ENCODE data around the gene TEF.
"Not testable (repeated sequence)": the region's sequence is repeated elsewhere in the genome, so short reads cannot be mapped to it uniquely, and the experiment has no call there.

The TEF gene

DNA sequence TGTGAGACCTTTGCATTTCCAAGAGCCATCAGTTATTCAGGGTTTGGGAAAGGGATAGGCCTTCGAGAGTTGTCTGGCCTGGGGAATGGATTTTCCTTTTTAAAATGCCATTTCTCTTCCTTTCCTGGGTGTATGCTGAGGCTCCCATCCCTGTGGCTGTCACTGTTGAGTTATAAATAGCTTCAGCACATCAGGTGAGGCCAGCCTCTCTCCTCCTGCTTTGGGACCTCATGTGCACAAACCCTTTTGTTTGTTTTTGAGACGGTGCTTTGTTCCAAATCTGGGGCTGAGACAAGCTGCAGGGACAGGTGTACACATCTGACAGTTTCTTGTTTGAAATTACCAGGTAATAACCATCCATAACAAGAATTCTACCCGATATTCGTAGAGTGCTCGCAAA is 1.3 kb downstream of the TEF start:
- Histone ChIP-seq H3K4me1 (ENCODE audit: insufficient read depth, low read length) (peaks cover 13% of the 10 kb centered on the region), H3K4me3 (ENCODE audit: low read length) (peak overlapping the region; percentile 83; the same call in 1 of the 2 replicates), H3K27ac (ENCODE audit: low read depth, low read length) (no peak overlapping the region), H3K9ac (ENCODE audit: low read depth, low read length) (no peak overlapping the region), H3K27me3 (ENCODE audit: insufficient read depth, low read length) (no peaks in the 10 kb centered on the region), H3K36me3 (ENCODE audit: insufficient read depth, low read length) (peaks cover 10% of the 10 kb centered on the region), H3K9me3 (ENCODE audit: insufficient read depth, low read depth, low read length) (no peaks in the 10 kb centered on the region)
- WGBS, result 96% methylated on average over 5 of the region's 5 CpGs

DNA sequence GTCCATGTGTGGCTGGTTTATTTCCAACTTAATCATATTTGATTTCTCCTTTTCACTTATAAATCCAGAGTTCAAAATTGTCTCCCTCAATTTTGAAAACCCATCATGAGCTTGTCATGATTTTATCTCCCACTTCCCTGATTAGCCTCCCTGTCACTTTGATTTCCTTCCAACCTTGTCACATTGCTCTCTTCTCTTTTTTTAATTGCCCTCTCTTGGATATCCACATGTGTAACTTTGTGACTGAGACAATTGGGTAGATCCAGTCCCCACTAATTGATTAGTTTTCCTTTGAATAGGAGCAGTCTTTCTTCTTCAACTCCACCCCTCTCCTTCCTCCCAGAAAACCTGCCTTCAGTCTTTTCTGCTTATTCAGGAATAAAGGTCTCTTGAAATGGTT is 2.4 kb downstream of the TEF start:
- no peaks in the 10 kb centered on the region for H3K9me3 ChIP-seq (ENCODE audit: insufficient read depth, low read depth, low read length)
- H3K4me3 ChIP-seq (ENCODE audit: low read length), result no peak overlapping the region; the same call in 1 of the 2 replicates
- H3K4me1 ChIP-seq (ENCODE audit: insufficient read depth, low read length), result peaks cover 13% of the 10 kb centered on the region
- no peak overlapping the region for H3K27ac ChIP-seq (ENCODE audit: low read depth, low read length)
- H3K36me3 ChIP-seq (ENCODE audit: insufficient read depth, low read length), result peaks cover 19% of the 10 kb centered on the region
- H3K27me3 ChIP-seq (ENCODE audit: insufficient read depth, low read length), result no peaks in the 10 kb centered on the region
- no peak overlapping the region for H3K9ac ChIP-seq (ENCODE audit: low read depth, low read length)

- Histone ChIP-seq H3K4me3 (ENCODE audit: low read length) (no peak overlapping the region), H3K4me1 (ENCODE audit: insufficient read depth, low read length) (peaks cover 6% of the 10 kb centered on the region; the same call in 1 of the 2 replicates), H3K27ac (ENCODE audit: low read depth, low read length) (no peak overlapping the region), H3K9ac (ENCODE audit: low read depth, low read length) (no peak overlapping the region), H3K9me3 (ENCODE audit: insufficient read depth, low read depth, low read length) (no peaks in the 10 kb centered on the region), H3K27me3 (ENCODE audit: insufficient read depth, low read length) (no peaks in the 10 kb centered on the region), H3K36me3 (ENCODE audit: insufficient read depth, low read length) (peaks cover 33% of the 10 kb centered on the region)
- 94% methylated on average over 7 of the region's 7 CpGs for WGBS
Measured at GRCh38 chr22:41387341-41387740, 5.6 kb downstream of the TEF start.

GRCh38 chr22:41394012-41394356 is 12.2 kb downstream of the TEF start:
- no peaks in the 10 kb centered on the region for H3K27me3 ChIP-seq (ENCODE audit: insufficient read depth, low read length)
- H3K9ac ChIP-seq (ENCODE audit: low read depth, low read length), result no peak overlapping the region
- no peaks in the 10 kb centered on the region for H3K4me1 ChIP-seq (ENCODE audit: insufficient read depth, low read length)
- H3K36me3 ChIP-seq (ENCODE audit: insufficient read depth, low read length), result peaks cover 55% of the 10 kb centered on the region
- H3K27ac ChIP-seq (ENCODE audit: low read depth, low read length), result no peak overlapping the region
- H3K9me3 ChIP-seq (ENCODE audit: insufficient read depth, low read depth, low read length), result no peaks in the 10 kb centered on the region
- 89% methylated on average over 11 of the region's 11 CpGs for WGBS
- no peak overlapping the region for H3K4me3 ChIP-seq (ENCODE audit: low read length)

- Histone ChIP-seq H3K9me3 (ENCODE audit: insufficient read depth, low read depth, low read length) (no peaks in the 10 kb centered on the region), H3K36me3 (ENCODE audit: insufficient read depth, low read length) (peaks cover 45% of the 10 kb centered on the region), H3K9ac (ENCODE audit: low read depth, low read length) (no peak overlapping the region), H3K4me1 (ENCODE audit: insufficient read depth, low read length) (no peaks in the 10 kb centered on the region), H3K4me3 (ENCODE audit: low read length) (no peak overlapping the region), H3K27ac (ENCODE audit: low read depth, low read length) (no peak overlapping the region), H3K27me3 (ENCODE audit: insufficient read depth, low read length) (no peaks in the 10 kb centered on the region)
- 94% methylated on average over 37 of the region's 37 CpGs for WGBS
Measured at GRCh38 chr22:41395531-41396240, 13.9 kb downstream of the TEF start.

- Histone ChIP-seq H3K4me3 (ENCODE audit: low read length) (no peak overlapping the region), H3K4me1 (ENCODE audit: insufficient read depth, low read length) (no peaks in the 10 kb centered on the region), H3K9me3 (ENCODE audit: insufficient read depth, low read depth, low read length) (no peaks in the 10 kb centered on the region), H3K36me3 (ENCODE audit: insufficient read depth, low read length) (peaks cover 41% of the 10 kb centered on the region), H3K27ac (ENCODE audit: low read depth, low read length) (no peak overlapping the region), H3K27me3 (ENCODE audit: insufficient read depth, low read length) (no peaks in the 10 kb centered on the region), H3K9ac (ENCODE audit: low read depth, low read length) (no peak overlapping the region)
- WGBS, result 93% methylated on average over 19 of the region's 19 CpGs
Measured at GRCh38 chr22:41397143-41397811, 15.5 kb downstream of the TEF start.

- Histone ChIP-seq H3K9ac (ENCODE audit: low read depth, low read length) (no peak overlapping the region), H3K4me1 (ENCODE audit: insufficient read depth, low read length) (no peaks in the 10 kb centered on the region), H3K27ac (ENCODE audit: low read depth, low read length) (0 out of 2 replicates have a peak overlapping the region, but pooled peaks have one; percentile 8), H3K27me3 (ENCODE audit: insufficient read depth, low read length) (no peaks in the 10 kb centered on the region), H3K36me3 (ENCODE audit: insufficient read depth, low read length) (peaks cover 39% of the 10 kb centered on the region), H3K4me3 (ENCODE audit: low read length) (no peak overlapping the region), H3K9me3 (ENCODE audit: insufficient read depth, low read depth, low read length) (no peaks in the 10 kb centered on the region)
- WGBS, result 89% methylated on average over 7 of the region's 8 CpGs
Measured at GRCh38 chr22:41398921-41399320, 17.2 kb downstream of the TEF start.

DNA sequence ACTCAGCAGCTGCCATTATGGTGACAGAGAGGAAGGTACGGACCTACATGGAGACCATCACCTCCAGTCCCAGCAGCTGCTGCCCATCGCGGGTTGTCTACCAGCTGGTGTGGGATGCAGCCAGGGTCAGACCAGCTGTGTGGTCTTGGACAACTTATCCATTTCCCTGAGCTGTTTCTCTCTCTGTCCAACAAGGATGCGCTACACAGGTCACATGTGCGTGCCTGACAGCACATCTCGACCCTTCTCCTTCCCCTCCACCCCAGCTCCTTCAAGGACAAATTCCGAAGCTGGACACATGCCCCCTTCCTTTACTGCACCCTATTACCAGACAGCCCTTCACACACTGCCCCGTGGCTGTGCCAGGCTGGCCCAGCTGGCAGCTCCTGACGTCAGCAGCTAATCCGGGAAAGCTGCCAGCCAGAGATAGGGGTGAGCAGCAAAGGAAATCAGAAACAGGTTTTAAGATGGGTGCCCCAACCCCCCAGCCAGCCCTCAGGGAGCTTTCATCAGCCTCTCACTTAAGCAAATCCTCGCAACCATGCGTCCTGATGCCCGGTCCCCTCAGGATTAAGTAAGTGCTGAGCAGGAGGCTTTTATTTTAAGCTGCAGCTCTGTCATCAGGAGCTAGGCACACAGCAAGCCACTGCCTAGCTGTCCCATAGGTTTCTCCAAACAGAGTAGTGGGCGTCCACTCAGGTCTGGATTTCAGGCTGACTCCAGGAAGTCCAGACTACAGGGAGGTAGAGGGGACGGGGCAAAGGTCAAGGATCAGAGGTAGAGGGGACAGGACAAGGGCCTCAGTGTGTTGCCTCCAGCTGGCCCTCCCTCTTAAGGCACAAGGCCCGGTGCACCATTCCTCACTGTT is 20.3 kb downstream of the TEF start:
- Histone ChIP-seq H3K36me3 (ENCODE audit: insufficient read depth, low read length) (peaks cover 10% of the 10 kb centered on the region), H3K4me3 (ENCODE audit: low read length) (no peak overlapping the region), H3K4me1 (ENCODE audit: insufficient read depth, low read length) (no peaks in the 10 kb centered on the region), H3K9me3 (ENCODE audit: insufficient read depth, low read depth, low read length) (no peaks in the 10 kb centered on the region), H3K9ac (ENCODE audit: low read depth, low read length) (no peak overlapping the region), H3K27me3 (ENCODE audit: insufficient read depth, low read length) (no peaks in the 10 kb centered on the region), H3K27ac (ENCODE audit: low read depth, low read length) (no peak overlapping the region)
- WGBS, result 89% methylated on average over 16 of the region's 16 CpGs

GRCh38 chr22:41402851-41403250 is 21.1 kb downstream of the TEF start:
- H3K36me3 ChIP-seq (ENCODE audit: insufficient read depth, low read length); H3K4me3 ChIP-seq (ENCODE audit: low read length); H3K9ac ChIP-seq (ENCODE audit: low read depth, low read length); H3K4me1 ChIP-seq (ENCODE audit: insufficient read depth, low read length); H3K27me3 ChIP-seq (ENCODE audit: insufficient read depth, low read length); H3K9me3 ChIP-seq (ENCODE audit: insufficient read depth, low read depth, low read length); H3K27ac ChIP-seq (ENCODE audit: low read depth, low read length): not testable (repeated sequence)
- WGBS, result 90% methylated on average over 14 of the region's 14 CpGs

- Histone ChIP-seq H3K27ac (ENCODE audit: low read depth, low read length) (no peak overlapping the region), H3K4me3 (ENCODE audit: low read length) (no peak overlapping the region), H3K27me3 (ENCODE audit: insufficient read depth, low read length) (no peaks in the 10 kb centered on the region), H3K9ac (ENCODE audit: low read depth, low read length) (no peak overlapping the region), H3K4me1 (ENCODE audit: insufficient read depth, low read length) (no peaks in the 10 kb centered on the region), H3K9me3 (ENCODE audit: insufficient read depth, low read depth, low read length) (no peaks in the 10 kb centered on the region), H3K36me3 (ENCODE audit: insufficient read depth, low read length) (no peaks in the 10 kb centered on the region)
- 33% methylated on average over 18 of the region's 18 CpGs for WGBS
Measured at GRCh38 chr22:41403532-41404318, 22.0 kb downstream of the TEF start.

All from HUES64 (cell line).